Activated gamma-delta T cell treated with Interleukin-2 at 50 U/mL for 16 hours (primary cell): ENCODE data around the gene SLC15A1.
"Not testable (repeated sequence)": the region's sequence is repeated elsewhere in the genome, so short reads cannot be mapped to it uniquely, and the experiment has no call there.

Experiments used
- DNase-seq: peaks from one replicate; pipeline ENCODE4 v3.0.0-alpha.2; 2020

SLC15A1 gene

GRCh38 chr13:98652721-98653462 is 99.6 kb downstream of the SLC15A1 start:
- no peak for DNase-seq

GRCh38 chr13:98652276-98652675 is 100.2 kb downstream of the SLC15A1 start:
- no peak for DNase-seq

GRCh38 chr13:98651744-98652143 is 100.7 kb downstream of the SLC15A1 start:
- no peak for DNase-seq

- no peak for DNase-seq
Observed at GRCh38 chr13:98650396-98651107, 101.9 kb downstream of the SLC15A1 start.

GRCh38 chr13:98649861-98650260 is 102.6 kb downstream of the SLC15A1 start:
- no peak for DNase-seq

GRCh38 chr13:98648686-98649085 is 103.8 kb downstream of the SLC15A1 start:
- DNase-seq: no peak

GRCh38 chr13:98648141-98648540 is 104.3 kb downstream of the SLC15A1 start:
- DNase-seq: no peak

GRCh38 chr13:98647121-98647520 is 105.4 kb downstream of the SLC15A1 start:
- DNase-seq: no peak

- DNase-seq: no peak
Observed at GRCh38 chr13:98643479-98643878, 109.0 kb downstream of the SLC15A1 start.

- no peak for DNase-seq
Observed at GRCh38 chr13:98641075-98641474, 111.4 kb downstream of the SLC15A1 start.

GRCh38 chr13:98639785-98640184 is 112.7 kb downstream of the SLC15A1 start:
- DNase-seq: not testable (repeated sequence)

GRCh38 chr13:98638352-98638751 is 114.1 kb downstream of the SLC15A1 start:
- not testable (repeated sequence) for DNase-seq
